ENCODE measurements around the gene RAB35.

RAB35 gene

DNA sequence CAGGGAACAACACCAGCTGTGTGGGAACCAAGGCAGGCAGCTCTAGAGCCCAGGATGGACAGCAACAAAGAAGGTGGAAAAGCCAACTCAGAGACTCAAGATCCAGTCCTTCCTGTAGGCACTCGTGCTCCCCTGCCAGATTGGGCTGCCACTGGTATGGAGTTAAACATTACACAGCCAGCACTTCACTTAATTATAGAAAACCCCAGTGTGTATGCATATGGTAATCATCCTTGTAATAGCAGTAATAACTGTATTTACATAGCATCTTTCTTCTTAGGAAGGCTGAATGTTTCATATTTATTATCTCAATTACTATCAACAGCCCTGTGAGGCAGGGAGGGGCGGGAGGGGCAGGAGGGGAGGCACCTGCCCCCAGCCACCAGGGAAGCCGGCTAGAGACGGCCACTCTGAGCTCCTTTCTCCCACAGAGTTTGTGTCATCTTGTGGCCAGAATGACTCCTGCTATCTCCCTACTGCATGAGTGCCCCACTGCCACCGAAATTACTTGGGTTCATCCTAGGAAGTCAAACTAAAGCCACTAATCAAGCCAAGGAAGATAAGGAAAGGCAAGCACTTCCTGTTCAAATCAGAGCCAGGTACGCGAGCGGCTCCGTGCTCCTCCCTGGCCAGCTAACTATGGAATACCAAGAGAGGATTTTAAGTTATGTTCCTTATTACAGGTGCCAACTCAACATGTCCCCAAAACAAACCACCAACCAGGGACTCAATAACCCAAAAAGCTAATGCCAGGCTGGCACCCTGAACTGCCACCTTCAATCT lies 15.7 kb upstream of the RAB35 start:
- no peak for FAIRE-seq

DNA sequence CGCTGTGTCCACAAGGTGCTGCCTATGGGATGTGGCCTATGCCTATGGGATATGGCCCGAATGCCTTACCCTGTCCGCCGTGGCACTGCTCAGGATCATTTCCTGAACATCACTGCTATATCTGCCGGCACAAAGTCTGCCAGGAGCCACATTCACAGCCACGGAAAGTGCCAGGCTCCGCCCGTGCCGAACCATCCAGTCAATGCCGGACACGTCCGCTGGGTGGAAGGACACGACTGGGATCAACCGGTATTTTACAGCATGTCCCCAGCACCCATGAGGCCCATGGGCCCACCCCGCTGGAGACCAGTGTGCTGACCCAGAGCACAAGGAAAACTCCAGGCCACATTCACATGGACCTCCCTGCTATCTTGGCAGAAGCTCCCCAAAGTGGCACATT lies 14.6 kb upstream of the RAB35 start:
- no peak for FAIRE-seq

DNA sequence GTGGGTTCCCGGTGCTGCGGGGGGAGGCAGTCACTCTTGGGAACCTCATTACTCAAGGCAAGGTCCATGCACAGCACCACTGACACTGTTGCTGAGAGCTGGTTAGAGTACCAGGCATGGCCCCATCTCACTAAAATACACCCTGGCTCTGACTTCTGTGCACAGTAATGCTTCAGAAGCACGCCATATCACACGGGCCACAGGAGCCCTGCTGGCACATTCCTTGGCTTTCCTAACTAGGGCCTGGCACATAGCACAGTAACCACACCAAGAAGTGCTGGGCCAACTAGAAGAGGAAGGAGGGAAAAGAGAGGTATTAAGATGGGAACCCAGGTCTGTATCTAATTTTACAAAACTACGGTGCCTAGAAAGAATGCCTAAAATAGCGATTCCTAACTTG lies 13.5 kb upstream of the RAB35 start:
- FAIRE-seq = no peak

DNA sequence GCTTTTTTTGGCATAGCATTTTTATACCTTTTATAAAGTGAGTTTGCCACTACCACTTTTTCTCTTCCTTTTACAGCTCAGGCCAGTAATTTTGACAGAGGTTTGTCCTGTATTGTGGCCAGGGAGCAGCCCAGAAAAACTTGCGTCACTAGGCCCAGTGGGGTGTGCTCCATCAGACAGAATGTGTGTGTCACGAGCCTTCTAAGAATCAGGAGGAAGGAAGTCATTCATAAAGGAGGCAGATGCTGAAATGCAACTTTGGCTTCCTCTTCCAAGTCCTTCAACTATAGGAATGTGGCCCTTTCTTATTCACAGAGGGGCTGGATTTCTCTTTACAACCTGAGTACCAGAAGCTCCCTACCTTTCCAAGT lies 10.1 kb upstream of the RAB35 start:
- no peak for FAIRE-seq

DNA sequence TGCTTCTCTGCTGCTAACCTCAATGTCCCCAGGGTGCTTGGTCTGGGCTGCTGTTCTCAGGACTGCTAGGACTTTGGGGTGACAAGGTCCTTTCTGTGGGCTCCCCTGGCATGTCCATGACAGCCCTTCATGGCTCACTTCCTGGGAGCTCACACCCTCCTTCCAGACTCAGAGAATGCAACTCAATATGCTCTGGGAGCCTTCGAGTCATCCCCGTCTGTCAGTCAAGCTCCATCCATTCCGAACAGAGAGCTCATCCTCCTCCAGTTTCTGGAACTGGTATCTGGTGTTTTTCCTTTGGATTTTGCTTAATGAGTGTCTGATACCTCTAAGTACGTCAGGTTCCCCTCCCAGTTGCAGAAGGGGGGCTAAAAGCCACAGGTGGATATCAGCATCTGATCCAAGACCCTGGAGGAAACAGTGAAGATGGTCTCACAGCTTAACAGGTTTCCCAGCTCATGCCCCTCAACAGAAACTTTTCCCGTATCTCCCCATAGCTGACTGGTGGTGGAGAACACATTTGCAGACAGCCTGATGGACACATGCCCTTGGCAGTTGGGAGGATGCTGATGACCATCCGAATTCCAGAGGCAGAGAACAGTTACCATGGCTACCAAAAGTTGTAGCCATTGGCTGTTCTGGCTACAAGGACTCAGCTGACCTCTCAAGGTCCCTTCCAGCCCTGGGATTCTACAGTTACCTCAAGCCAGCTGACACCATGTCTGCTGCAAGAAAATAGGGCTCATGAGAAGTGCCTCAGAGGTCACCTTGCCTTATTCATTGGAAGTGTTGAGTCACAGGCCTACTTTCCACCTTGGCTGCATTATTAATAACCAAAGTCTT lies 9.5 kb upstream of the RAB35 start:
- FAIRE-seq = no peak

DNA sequence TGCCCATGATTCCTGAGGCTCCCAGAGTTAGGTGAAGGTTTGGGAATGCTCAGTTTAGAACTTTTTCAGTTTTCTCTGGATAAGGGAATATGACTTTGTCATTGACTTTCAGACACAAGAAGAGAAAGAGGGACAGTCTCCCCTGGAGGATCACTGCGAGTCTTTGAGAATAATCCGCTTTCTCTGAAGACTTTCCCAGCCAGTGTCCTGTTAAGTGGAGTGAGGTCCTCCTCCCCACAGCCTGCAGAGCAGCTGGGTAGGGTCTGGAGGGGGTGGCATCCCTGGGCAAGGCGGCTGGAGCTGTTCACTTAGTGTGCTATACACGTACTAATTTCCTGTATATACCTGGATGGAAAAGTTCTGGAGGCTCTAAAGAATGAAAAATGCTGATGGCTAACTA lies 8.5 kb upstream of the RAB35 start:
- FAIRE-seq = no peak

DNA sequence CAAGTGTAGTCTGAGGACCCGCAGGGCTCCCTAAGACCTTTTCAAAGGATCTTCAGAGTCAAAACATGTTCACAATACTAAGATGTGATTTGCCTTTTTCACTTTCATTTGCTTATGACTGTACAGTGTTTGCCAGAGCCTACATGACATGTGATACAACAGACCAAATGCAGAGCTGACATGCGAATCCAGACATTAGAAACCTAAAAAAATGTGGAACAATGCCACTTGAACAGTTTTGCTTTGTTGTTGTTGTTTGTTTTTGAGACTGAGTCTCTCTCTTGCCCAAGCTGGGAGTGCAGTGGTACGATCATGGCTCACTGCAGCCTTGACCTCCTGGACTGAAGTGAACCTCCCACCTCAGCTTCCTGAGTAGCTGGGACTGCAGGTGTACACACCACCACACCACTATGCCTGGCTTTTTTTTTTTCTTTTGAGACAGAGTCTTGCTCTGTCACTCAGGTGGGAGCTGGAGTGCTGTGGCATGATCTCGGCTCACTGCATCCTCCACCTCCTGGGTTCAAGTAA lies 5.3 kb upstream of the RAB35 start:
- FAIRE-seq = no peak

DNA sequence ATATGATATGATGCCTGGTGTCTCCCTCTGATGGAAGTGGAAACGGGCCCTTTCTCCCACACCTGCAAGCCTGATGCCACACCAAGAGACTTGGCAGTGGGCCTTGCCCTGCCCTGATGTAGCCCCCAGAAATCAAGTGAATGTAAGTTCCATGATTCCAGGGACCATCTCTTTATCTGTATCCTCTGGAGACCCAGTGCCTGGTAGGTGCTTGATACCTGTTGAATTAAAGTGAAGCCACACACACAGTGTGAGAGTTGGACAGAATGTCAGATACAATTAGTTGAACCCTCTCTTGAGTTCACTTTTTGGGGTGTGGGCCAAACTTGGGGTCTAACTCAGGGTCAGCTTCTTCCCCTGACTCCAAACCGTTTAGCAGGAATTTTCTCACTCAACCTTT lies 4.8 kb upstream of the RAB35 start:
- FAIRE-seq = no peak

DNA sequence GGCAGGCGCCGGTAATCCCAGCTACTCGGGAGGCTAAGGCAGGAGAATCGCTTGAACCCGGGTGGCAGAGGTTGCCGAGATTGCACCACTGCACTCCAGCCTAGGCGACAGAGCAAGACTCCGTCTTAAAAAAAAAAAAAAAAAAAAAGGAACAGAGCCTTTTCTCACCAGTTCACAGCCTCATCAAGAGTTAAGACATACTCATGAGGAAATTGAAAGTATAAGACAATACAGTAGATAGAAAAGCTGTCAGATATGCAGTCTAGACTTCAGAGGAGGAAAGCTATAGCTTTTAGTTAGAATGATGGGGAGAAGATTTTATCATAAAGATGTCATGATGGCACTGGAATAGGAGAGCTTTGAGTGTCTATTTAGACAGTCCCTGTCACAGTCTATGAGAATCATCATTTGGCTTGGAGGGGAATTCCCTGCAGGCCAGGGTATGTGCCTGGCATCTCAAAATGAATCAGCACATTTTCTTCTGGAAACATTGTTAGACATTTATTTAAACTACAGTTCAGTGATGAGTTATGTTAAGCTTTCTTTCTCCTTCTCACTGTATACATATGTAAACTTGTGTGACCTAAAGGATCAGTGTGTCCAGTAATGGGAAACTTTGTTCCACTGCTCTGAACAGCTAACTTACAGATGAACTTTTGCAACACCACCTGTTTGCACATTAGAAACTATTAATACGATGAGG lies 2.9 kb upstream of the RAB35 start:
- FAIRE-seq = no peak

DNA sequence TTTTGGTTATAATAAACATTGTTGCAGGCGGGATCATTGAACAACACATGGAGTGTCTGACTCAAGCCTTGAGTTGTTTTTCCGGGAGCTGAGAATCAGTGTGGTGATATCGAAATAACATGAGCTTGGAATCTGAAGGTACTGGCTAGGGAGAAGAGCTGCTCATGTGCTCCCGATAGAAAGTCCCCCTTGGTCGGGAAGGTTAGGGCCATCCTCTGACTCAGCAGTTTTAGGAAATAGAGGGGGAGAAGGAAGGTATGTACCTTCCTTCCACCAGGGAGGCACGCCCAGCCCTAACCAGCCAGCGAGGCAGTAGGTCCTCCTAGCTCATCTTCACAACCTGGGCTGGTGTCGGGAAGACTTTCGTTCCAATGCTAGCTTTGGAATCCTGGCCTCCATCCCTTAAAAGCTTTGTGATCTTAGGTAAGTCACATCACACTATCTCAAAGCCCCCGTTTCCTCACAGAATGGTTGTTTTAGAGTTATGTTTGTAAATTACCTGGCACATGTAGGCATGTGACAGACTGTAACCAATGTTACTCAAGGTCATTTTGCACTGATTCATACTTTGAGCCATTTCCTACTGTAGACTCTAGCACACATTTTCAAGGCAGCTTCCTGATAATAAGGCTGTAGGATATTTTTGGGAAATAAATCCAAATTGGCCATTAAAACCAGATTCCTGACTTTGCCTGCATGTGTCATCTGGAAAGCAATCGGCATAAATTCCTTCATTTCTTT lies 1.9 kb upstream of the RAB35 start:
- FAIRE-seq = no peak

DNA sequence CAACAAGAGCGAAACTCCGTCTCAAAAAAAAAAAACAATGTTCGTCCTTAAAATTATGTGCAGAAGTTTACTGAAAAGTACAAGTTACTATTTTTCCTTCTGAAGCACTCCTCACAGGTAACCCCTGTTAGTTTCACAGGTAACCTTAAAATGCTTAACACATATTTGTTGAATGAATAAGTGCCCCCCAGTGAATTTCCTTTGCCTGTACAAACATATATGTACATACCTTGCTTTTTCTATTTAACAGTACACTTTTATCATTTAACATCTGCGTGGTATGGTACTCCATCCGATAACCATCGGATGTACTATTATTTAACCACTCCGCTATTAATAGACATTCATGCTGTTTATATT lies 1.4 kb upstream of the RAB35 start:
- FAIRE-seq = no peak

DNA sequence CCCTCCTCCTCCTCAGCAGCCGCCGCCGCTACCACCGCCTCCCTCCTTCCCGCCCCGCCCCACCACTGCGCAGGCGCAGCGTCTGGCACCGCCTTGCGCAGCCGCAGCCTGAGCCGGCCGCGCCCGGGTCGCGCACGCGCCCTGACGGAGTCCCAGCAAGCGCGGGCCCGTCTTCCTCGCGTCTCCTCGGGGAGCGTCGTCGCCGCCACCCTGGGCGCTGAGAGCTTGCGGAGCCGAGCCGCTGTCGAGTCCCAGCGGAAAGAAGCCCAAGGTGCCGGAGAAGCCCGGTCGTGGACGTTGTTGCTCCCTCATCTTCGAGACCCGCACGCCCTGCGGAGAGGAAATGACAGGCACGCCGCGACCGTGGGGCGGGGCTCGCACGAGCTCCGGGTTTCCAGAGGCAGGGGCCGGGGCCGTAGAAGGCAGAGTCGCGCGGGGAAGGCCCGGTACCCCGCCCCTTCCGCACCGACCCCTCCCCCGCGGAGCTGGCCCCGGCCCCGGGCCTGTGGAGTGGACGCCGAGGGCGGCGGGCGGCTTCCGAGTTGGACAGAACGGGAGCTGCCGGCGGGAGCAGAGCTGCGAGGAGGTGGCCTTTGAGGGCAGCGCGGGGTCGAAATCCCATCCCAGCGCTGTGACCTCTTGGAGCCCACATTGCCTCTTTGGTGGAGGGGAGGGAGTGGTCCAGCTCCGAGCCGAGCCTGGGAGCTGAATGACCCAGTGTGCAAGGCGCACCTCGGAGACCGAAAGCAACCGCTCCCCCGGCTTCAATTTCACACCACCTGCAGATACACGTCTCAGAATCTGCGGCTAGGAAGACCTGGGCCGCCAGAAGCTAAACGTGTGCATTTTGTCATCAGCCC lies 469 bp upstream of the RAB35 start:
- no peak for FAIRE-seq

DNA sequence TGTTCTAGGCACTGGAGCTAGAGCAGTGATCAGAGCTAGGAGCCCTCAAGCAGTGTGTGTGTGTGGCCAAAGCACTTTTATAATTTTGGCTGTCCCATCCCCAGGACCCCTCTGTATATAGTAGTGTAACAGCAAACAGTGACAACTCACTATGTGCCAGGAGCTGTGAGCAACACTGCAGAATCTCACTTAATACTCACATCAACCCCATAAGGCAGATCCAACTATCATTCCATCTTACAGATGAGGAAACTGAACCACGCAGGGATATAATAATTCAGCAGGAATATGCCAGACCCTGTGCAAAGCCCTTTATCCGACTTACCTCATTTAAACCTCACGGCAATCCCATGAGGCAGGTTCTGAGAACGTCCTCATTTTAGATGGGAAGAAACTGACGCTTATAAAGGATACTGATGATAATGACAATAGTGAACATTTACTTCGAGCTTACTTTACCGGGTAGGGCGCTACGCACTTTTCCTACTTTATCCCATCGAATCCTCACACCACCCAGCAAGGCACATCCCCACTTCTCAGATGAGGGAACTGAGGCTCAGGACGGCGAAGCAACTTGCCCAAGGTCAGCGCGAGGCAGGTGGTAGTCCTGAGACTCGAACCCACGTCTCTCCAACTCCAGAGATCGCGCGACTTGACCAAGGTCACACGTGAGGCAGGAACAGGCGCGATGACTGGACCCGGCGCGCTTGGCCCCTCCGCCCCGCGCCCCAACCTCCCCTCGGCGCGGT lies 687 bp downstream of the RAB35 start:
- FAIRE-seq = no peak

DNA sequence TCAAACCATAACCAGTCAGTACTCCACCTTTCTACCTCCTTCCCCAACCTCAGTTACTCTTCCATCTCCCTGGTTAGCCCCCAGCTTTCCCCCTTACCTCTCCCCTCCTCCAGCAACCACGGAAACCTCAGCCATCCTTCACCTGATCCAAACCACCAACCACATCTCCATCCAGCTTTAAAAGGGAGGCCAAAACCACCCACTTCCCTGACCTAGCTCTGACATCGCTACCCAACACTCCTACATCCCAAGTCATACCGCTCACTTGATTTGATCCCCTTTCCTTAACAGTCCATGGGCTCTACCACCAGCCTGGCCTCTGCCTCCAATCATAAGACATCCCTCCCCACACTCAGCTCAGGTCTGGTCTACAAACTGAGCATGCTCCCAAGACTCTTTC lies 1.5 kb downstream of the RAB35 start:
- no peak for FAIRE-seq

DNA sequence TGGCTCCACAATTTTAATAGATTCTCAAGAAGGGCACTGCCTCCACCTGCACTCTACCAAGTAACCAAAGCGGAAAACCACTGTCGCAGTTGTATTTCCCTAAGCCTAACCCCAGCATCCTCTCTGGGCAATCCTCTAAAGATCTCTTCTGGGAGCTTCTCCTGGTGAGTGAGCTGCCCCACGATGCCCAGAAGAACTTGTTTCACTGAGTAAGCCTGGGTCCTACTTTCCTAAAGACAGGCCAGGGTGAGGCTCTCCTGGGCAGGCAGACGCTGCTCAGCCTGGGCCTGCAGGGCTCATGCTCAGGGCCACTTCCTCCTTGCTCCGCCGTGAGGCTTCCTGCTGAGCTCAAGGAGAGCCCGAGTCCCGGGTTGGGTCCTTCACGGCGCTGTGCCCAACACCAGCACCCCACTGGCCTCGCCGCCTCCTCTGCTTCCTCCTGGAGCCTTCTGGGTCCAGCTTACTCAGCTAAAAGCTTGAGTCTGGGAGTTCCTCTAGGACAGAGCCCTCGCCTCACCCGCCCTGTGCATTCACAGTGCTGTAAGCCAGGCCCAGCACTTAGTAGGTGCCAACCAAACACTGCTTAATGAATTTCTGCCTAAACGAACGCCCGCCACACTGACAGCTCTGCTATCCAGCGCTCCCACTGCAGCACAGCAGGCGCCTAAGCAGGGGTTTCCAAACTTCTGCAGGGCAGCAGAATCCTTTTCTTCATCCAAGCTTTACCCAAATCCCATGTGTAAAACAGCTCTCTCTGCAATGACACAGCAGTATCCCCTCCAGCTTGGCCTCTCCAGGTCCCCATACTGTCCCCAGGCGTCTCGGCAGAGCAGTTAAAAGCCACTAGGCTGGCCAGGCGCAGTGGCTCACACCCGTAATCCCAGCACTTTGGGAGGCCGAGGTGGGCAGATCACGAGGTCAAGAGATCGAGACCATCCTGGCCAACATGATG lies 5.7 kb downstream of the RAB35 start:
- FAIRE-seq = no peak

DNA sequence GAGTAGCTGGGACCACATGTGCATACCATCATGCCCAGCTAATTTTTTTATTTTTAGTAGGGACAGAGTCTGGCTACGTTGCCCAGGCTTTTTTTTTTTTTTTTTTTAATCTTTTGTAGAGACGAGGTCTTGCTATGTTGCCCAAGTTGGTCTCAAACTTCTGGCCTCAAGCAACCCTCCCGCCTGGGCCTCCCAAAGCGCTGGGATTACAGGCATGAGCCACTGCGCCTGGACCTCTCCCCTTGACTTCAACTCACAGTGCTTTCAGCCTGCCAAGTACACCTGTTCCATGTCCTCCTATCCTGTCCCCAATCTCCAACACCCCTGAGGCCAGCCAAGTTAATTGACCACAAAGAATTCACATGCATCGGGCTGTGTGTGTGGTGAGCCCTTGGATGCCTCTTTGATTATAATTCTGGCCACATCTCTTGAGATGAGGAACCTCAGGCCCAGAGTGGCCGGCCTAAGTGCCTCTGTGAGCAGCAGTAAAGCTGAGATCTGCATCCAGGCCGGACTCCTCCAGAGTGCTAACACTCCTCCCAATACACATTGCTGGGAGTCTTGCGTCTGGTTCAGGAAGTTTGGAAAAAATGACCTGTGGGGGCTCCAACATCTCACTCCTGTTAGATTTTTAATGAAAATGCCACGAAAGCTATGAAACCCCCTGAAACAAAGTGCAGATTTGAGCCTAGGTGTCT lies 6.8 kb downstream of the RAB35 start:
- no peak for FAIRE-seq

DNA sequence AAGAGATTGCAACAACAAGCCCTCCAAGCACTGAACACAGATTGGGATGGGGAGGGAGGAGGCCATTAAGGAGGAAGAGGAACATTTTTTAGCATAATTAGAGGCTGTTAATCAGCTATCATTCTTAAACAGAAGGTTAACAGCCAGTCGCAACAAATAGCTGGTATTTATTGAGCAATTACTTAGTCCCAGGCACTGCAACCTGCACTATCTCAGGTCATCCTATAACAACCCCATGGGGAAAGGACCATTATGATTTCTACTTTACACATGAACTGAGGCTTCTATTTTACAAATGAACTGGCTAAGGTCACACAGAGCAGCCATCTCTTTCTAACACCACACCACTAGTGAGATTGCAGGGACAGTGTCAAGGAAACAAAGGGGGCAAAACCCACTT lies 10.4 kb downstream of the RAB35 start:
- FAIRE-seq = no peak

DNA sequence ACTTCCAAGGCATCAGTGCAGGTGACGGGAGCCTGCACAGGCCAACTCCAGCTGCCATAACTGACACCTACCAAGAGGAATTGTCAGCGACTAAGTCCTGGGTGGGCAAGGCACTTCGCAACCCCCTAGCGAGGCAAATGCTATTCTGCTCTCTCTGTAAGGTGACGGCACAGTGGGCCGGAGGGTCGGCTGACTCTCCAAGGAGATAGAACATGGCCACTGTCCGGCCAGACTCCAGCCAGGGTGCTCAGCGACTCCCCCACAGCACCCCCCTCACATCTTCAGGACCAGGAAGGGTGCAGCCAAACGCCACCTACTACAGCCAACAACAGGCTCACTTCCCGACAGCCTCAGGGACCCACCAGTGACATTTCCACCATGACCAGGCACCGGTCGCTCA lies 13.2 kb downstream of the RAB35 start:
- FAIRE-seq = no peak

DNA sequence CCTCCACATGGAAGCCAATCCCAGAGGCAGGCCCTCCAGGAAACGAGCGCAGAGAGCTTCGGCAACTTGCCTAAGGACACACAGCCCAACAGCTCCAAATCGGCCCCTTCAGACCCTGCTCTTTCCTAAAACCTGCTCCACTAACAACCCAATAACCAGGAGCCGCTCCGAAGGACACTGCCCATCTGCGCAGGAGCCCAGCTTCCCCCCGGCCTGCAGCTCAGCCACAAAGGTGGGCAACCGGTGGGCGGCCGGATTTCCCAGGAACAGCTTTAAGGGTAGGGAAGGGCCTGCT lies 13.6 kb downstream of the RAB35 start:
- FAIRE-seq = no peak
